Ishikawa (cell line): Measurements from ENCODE around the gene BDKRB2.

Source experiments
- CEBPB ChIP-seq: IDR thresholded peaks from 2 replicates; pipeline ENCODE4 v1.6.1; 2012
- CREB1 ChIP-seq: IDR thresholded peaks from 2 replicates; pipeline ENCODE4 v1.6.1; 2012; ENCODE audit warnings: low read depth
- EGR1 ChIP-seq: IDR thresholded peaks from 2 replicates; pipeline ENCODE4 v1.6.1; 2012
- EP300 ChIP-seq: IDR thresholded peaks from 2 replicates; pipeline ENCODE4 v1.6.1; 2012; ENCODE audit warnings: borderline replicate concordance
- FOXM1 ChIP-seq: IDR thresholded peaks from 2 replicates; pipeline ENCODE4 v1.6.1; 2012; ENCODE audit warnings: low read depth, borderline replicate concordance
- MAX ChIP-seq: IDR thresholded peaks from 2 replicates; pipeline ENCODE4 v1.6.1; 2012
- NFIC ChIP-seq: IDR thresholded peaks from 2 replicates; pipeline ENCODE4 v1.6.1; 2012
- RAD21 ChIP-seq: IDR thresholded peaks from 2 replicates; pipeline ENCODE4 v1.6.1; 2012; ENCODE audit warnings: low read depth
- TAF1 ChIP-seq: IDR thresholded peaks from 2 replicates; pipeline ENCODE4 v1.6.1; 2012; ENCODE audit warnings: low read depth, mild to moderate bottlenecking
- TCF12 ChIP-seq: IDR thresholded peaks from 2 replicates; pipeline ENCODE4 v1.6.1; 2012; ENCODE audit warnings: low read depth
- TEAD4 ChIP-seq: IDR thresholded peaks from 2 replicates; pipeline ENCODE4 v1.6.1; 2012
- YY1 ChIP-seq: IDR thresholded peaks from 2 replicates; pipeline ENCODE4 v1.6.1; 2012; ENCODE audit warnings: low read depth
- ZBTB7A ChIP-seq: IDR thresholded peaks from 2 replicates; pipeline ENCODE4 v1.6.1; 2012; ENCODE audit warnings: low read depth
- TF ChIP-seq, protein P1 (sequence below): IDR thresholded peaks from 2 replicates; pipeline ENCODE4 v1.6.1; 2012; ENCODE audit warnings: low read depth, mild to moderate bottlenecking

DNA sequence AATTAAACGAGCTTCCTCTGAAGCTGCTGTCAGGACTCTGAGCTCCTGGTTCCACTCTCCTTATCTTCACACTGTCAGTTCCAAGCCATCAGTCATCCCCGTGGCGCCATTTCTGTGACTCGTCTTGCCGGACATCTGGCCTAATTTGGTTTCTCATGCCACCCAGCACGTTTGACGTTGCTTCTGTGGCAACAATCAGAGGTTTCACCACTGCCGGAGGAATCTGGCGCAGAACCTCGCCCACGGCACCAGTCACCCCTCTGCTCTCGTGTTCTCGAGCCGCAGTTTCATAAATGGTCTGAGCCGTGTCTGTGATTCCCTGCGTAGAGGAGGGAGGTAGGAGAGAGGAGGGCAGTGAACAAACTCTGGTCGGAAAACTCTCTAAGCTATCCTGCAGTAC is 81.0 kb downstream of the BDKRB2 start:
- TF ChIP-seq TCF12 (no peak), FOXM1 (no peak), YY1 (no peak), RAD21 (no peak), NFIC (no peak), EP300 (no peak), EGR1 (no peak), ZBTB7A (no peak), MAX (no peak), CREB1 (no peak), TEAD4 (no peak), TAF1 (no peak), CEBPB (no peak)
- TF ChIP-seq, protein P1, sequence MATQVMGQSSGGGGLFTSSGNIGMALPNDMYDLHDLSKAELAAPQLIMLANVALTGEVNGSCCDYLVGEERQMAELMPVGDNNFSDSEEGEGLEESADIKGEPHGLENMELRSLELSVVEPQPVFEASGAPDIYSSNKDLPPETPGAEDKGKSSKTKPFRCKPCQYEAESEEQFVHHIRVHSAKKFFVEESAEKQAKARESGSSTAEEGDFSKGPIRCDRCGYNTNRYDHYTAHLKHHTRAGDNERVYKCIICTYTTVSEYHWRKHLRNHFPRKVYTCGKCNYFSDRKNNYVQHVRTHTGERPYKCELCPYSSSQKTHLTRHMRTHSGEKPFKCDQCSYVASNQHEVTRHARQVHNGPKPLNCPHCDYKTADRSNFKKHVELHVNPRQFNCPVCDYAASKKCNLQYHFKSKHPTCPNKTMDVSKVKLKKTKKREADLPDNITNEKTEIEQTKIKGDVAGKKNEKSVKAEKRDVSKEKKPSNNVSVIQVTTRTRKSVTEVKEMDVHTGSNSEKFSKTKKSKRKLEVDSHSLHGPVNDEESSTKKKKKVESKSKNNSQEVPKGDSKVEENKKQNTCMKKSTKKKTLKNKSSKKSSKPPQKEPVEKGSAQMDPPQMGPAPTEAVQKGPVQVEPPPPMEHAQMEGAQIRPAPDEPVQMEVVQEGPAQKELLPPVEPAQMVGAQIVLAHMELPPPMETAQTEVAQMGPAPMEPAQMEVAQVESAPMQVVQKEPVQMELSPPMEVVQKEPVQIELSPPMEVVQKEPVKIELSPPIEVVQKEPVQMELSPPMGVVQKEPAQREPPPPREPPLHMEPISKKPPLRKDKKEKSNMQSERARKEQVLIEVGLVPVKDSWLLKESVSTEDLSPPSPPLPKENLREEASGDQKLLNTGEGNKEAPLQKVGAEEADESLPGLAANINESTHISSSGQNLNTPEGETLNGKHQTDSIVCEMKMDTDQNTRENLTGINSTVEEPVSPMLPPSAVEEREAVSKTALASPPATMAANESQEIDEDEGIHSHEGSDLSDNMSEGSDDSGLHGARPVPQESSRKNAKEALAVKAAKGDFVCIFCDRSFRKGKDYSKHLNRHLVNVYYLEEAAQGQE: no peak
